ENCODE measurements around the gene TTC13. TPM values are rescaled to one million over a fixed set of nuclear protein-coding genes. Genes with fewer than 3 reads are reported as not detected.

Gene TTC13
- total RNA-seq, 4 donors from 2014 or later = 17.3 to 106 (median 42.6) TPM

DNA sequence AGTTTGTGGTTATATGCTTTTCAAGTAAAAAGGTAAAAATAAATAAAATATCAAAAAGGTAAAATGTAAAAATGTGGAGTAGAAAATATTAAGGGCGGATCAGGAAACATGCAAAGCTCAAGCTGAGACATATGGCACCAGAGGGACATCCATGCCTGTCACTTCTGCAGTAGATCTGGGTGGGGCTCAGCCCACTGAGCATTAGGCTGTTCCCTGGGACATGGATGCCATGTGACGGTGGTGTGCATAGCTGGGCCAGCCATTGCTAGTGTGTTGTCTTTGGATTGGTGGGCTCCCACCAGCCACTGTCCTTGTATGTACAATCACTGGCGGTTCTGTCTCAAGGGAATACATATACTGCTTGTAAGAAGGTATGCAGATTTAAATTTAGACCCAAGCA is 3.0 kb downstream of the TTC13 start:
- Histone ChIP-seq H3K4me1 (peaks cover 0 to 25% (median 4%) of the 10 kb centered on the region in 4 donors), H3K27ac (no peak overlapping the region), H3K36me3 (no peaks in the 10 kb centered on the region), H3K9me3 (no peaks in the 10 kb centered on the region), H3K4me3 (no peak overlapping the region), H3K27me3 (no peaks in the 10 kb centered on the region)
- no peak for TF ChIP-seq POLR2A (IDR thresholded peaks at IDR 0.05)
- TF ChIP-seq, protein P1, sequence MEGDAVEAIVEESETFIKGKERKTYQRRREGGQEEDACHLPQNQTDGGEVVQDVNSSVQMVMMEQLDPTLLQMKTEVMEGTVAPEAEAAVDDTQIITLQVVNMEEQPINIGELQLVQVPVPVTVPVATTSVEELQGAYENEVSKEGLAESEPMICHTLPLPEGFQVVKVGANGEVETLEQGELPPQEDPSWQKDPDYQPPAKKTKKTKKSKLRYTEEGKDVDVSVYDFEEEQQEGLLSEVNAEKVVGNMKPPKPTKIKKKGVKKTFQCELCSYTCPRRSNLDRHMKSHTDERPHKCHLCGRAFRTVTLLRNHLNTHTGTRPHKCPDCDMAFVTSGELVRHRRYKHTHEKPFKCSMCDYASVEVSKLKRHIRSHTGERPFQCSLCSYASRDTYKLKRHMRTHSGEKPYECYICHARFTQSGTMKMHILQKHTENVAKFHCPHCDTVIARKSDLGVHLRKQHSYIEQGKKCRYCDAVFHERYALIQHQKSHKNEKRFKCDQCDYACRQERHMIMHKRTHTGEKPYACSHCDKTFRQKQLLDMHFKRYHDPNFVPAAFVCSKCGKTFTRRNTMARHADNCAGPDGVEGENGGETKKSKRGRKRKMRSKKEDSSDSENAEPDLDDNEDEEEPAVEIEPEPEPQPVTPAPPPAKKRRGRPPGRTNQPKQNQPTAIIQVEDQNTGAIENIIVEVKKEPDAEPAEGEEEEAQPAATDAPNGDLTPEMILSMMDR (IDR thresholded peaks at IDR 0.05) = no peak
- DNase-seq = no peak

DNA sequence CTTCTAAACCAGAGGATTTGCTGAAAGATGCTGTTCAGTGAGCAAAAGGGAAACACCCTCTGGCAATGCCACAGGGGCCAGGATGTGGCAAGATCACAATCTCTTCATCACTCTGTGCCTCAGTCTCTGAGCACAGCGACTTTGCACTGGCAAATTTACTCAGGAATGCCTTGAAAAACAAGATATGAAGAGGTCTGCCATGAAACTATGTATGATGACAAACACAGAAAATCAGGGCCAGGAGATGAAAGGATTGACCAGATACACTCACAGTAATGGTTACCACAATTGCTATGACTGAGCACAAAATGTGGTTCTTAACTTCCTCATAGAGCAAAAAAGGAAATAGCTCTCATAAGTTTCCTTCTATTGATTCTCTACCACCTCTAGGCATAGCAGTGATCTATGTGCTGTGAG is 5.8 kb downstream of the TTC13 start:
- peak in 2 of 3 donors; percentile 58 to 77 for DNase-seq
- peaks cover 0 to 21% (median 4%) of the 10 kb centered on the region in 4 donors for H3K4me1 ChIP-seq
- TF ChIP-seq, protein P1 (IDR thresholded peaks at IDR 0.05) = no peak
- TF ChIP-seq POLR2A (IDR thresholded peaks at IDR 0.05) = no peak

DNA sequence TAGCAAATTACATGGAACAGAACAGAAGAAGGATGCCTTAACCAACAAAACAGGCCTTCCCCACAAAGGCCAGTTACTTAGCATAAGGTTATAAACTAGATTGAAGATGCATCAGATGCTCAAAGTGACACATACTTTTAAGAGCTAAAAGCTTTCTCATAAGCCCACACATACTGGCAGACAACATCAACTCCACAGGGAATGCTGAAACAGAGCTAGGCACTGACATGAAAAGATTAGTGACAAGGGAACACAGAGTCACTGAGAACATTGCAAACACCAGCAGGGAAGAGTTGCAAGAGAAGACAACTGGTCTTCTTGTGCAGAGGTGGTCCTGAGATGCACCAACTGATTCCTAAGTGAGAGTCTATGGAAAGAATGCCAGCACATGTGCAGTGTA is 6.9 kb downstream of the TTC13 start:
- H3K4me3 ChIP-seq = no peak overlapping the region
- no peaks in the 10 kb centered on the region for H3K9me3 ChIP-seq
- no peak overlapping the region for H3K27ac ChIP-seq
- H3K27me3 ChIP-seq = no peaks in the 10 kb centered on the region
- TF ChIP-seq, protein P1 (IDR thresholded peaks at IDR 0.05) = no peak
- no peak for TF ChIP-seq POLR2A (IDR thresholded peaks at IDR 0.05)
- H3K4me1 ChIP-seq = peaks cover 0 to 13% (median 4%) of the 10 kb centered on the region in 4 donors
- DNase-seq = no peak
- H3K36me3 ChIP-seq = no peaks in the 10 kb centered on the region

More for the DNA sequence above, 5.8 kb downstream of the TTC13 start:
- Histone ChIP-seq H3K27ac (peak overlapping the region in 1 of 4 donors; percentile 56), H3K27me3 (no peaks in the 10 kb centered on the region), H3K4me3 (no peak overlapping the region), H3K36me3 (no peaks in the 10 kb centered on the region), H3K9me3 (no peaks in the 10 kb centered on the region)

DNA sequence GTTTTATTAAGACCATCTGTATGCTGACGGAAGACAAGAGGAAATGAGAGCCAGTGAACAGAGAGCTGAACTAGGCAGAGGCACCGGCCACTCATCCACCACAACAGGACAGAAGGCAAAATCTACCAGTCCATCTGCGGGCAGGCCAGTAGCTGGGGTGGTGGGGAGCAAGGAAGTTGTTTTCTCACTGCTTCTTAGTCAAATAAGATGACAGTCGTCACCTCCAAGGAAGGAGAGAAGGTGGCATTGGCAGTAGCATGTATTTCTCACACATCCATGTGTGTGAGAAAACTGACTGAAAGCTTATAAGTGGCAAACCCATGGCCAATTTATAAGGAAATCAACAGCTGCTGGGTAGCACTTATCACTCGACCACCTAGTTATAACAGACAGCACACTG is 8.2 kb downstream of the TTC13 start:
- Histone ChIP-seq H3K4me1 (peaks cover 0 to 11% (median 2%) of the 10 kb centered on the region in 4 donors), H3K9me3 (no peaks in the 10 kb centered on the region), H3K27ac (no peak overlapping the region), H3K4me3 (no peak overlapping the region), H3K27me3 (no peaks in the 10 kb centered on the region), H3K36me3 (no peaks in the 10 kb centered on the region)
- TF ChIP-seq POLR2A (IDR thresholded peaks at IDR 0.05) = no peak
- TF ChIP-seq, protein P1 (IDR thresholded peaks at IDR 0.05) = no peak
- DNase-seq = no peak

DNA sequence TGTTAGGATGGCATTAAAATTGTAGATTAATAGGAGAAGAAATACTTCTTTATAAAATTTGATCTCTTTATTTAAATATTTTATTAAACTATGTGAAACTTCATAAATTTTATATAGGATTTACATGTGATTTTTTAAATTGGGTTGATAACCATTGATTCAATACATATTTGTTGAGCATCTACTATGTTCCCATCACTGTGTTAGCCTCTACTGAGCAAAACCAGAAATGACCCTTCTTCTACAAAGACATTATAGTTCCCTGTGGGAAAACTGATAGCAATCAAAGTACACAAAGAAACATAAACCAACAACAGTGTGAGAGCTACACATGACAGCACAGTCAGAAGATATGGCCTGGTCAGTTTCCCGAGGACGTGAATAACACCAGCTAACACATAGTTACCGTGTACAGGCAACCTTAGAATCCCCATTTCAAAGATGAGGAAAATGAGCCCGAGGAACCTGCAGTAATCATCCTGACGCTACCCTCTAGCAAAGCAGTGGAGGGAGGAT is 12.2 kb downstream of the TTC13 start:
- H3K4me3 ChIP-seq = no peak overlapping the region
- no peak overlapping the region for H3K27ac ChIP-seq
- H3K36me3 ChIP-seq = no peaks in the 10 kb centered on the region
- TF ChIP-seq, protein P1 (IDR thresholded peaks at IDR 0.05) = no peak
- TF ChIP-seq POLR2A (IDR thresholded peaks at IDR 0.05) = no peak
- H3K9me3 ChIP-seq = no peaks in the 10 kb centered on the region
- H3K27me3 ChIP-seq = no peaks in the 10 kb centered on the region
- H3K4me1 ChIP-seq = peaks cover 0 to 11% (median 0%) of the 10 kb centered on the region in 4 donors
- DNase-seq = no peak

DNA sequence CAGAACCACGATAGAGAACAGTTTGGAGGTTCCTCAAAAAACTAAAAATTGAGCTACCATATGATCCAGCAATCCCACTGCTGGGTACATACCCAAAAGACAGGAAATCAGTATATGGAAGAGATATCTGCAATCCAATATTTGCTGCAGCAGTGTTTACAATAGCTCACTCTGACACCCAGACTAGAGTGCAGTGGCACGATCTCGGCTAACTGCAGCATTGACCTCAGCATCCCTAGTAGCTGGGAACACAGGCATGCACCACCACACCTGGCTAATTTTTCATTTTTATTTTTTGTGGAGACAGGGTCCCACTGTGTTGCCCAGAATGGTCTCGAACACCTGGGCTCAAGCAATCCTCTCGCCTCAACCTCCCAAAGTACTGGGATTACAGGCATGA is 13.1 kb downstream of the TTC13 start:
- no peak for DNase-seq
- Histone ChIP-seq H3K4me3 (no peak overlapping the region), H3K9me3 (no peaks in the 10 kb centered on the region), H3K27ac (no peak overlapping the region), H3K36me3 (no peaks in the 10 kb centered on the region), H3K4me1 (peaks cover 0 to 11% (median 0%) of the 10 kb centered on the region in 4 donors), H3K27me3 (no peaks in the 10 kb centered on the region)
- TF ChIP-seq, protein P1 (IDR thresholded peaks at IDR 0.05) = no peak
- no peak for TF ChIP-seq POLR2A (IDR thresholded peaks at IDR 0.05)

Data from Peyer's patch (tissue), 4 donors.